Thymus (tissue), 11 donors: ENCODE results near the gene ENTHD1. TPM values are rescaled to one million over a fixed set of nuclear protein-coding genes. Genes with fewer than 3 reads are reported as not detected.
"Not testable (repeated sequence)": the region's sequence is repeated elsewhere in the genome, so short reads cannot be mapped to it uniquely, and the experiment has no call there.

ENCODE experiments used
- DNase-seq, 9 donors: peaks; one replicate each; pipeline ENCODE4 v3.0.0-alpha.2; 2013; ENCODE audit warnings: low spot score in 9 of 9, low read depth in 6 of 9, missing footprints in 1 of 9
- H3K27ac ChIP-seq, 2 donors: one replicate each; pipeline ENCODE4 v1.5.1; 2013; ENCODE audit warnings: control low read depth in 1 of 2, low read depth in 1 of 2, low read length in 1 of 2, mild to moderate bottlenecking in 1 of 2, moderate library complexity in 1 of 2
- H3K27me3 ChIP-seq, 2 donors: one replicate each; pipeline ENCODE4 v1.5.1; 2013; ENCODE audit warnings: low read length in 1 of 2; ENCODE audit not compliant: control insufficient read depth in 2 of 2, insufficient read depth in 1 of 2
- H3K36me3 ChIP-seq, 2 donors: one replicate each; pipeline ENCODE4 v1.5.1; 2013; ENCODE audit warnings: low read length in 1 of 2, mild to moderate bottlenecking in 1 of 2, moderate library complexity in 1 of 2; ENCODE audit not compliant: control insufficient read depth in 2 of 2, insufficient read depth in 2 of 2
- H3K4me1 ChIP-seq, 2 donors: one replicate each; pipeline ENCODE4 v1.5.1; 2013; ENCODE audit warnings: low read length in 2 of 2; ENCODE audit not compliant: control insufficient read depth in 2 of 2, insufficient read depth in 2 of 2
- H3K4me3 ChIP-seq, 2 donors: one replicate each; pipeline ENCODE4 v1.5.1; 2013; ENCODE audit warnings: low read length in 2 of 2, control low read depth in 1 of 2, mild to moderate bottlenecking in 1 of 2
- H3K9me3 ChIP-seq, 2 donors: one replicate each; pipeline ENCODE4 v1.5.1; 2013; ENCODE audit warnings: low read length in 1 of 2, mild to moderate bottlenecking in 1 of 2; ENCODE audit not compliant: control insufficient read depth in 2 of 2, insufficient read depth in 1 of 2
- WGBS: extraction: QIAGEN DNeasy Blood & Tissue Kit; methylation state at CpG from one replicate; pipeline ENCODE4 v1.1.7; 2013; 5-methylcytosine and 5-hydroxymethylcytosine counted together
- polyA plus RNA-seq: library from polyadenylated mRNA; stranded (reverse); fragments of 200-250 nt; gene quantifications from one replicate; pipeline ENCODE4 v1.2.3, GENCODE V29; 2013
- total RNA-seq: library from RNA; stranded (reverse); fragments of 120-200 nt; gene quantifications from one replicate; pipeline ENCODE4 v1.2.4, GENCODE V29; 2013
- donor health status: healthy.

The ENTHD1 gene
- total and polyA plus RNA-seq, 2 donors = 0.85 to 1.2 TPM

GRCh38 chr22:39898997-39899396, 5.4 kb upstream of the ENTHD1 start:
- peaks cover 0 to under 1% of the 10 kb centered on the region in 2 donors for H3K36me3 ChIP-seq
- H3K27me3 ChIP-seq = no peaks in the 10 kb centered on the region
- no peaks in the 10 kb centered on the region for H3K9me3 ChIP-seq
- 64% methylated on average over 2 of the region's 2 CpGs for WGBS
- peaks cover 24 to 46% of the 10 kb centered on the region in 2 donors for H3K4me1 ChIP-seq
- H3K4me3 ChIP-seq = no peak overlapping the region
- DNase-seq = no peak
- peak overlapping the region; percentile 48 to 79 for H3K27ac ChIP-seq

DNA sequence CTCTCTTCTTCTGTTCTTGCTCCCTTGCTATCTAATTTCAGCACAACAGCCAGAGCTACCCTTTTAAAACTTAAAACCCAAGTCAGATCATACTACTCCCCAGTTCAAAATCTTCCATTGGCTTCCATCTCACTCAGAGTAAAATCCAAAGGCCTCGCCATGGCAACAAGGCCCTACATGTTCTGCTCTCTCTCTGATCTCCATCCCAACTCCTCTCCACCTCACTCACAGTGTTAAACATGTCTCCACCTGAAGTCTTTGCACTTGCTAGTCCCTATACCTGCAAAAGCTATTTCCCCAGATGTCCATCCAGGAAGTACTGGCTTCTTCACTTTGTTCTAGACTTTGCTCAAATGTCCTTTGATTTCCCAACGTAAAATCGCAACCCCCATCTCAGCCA, 4.3 kb upstream of the ENTHD1 start:
- Histone ChIP-seq H3K9me3 (no peaks in the 10 kb centered on the region), H3K4me1 (peaks cover 24 to 38% of the 10 kb centered on the region in 2 donors), H3K4me3 (no peak overlapping the region), H3K27ac (peak overlapping the region in 1 of 2 donors; percentile 52), H3K27me3 (no peaks in the 10 kb centered on the region), H3K36me3 (no peaks in the 10 kb centered on the region)
- WGBS = 73% methylated on average over 3 of the region's 3 CpGs
- DNase-seq = no peak

GRCh38 chr22:39896313-39896996, 2.9 kb upstream of the ENTHD1 start:
- DNase-seq = peak in 1 of 9 donors; percentile 72
- Histone ChIP-seq H3K36me3 (no peaks in the 10 kb centered on the region), H3K27me3 (no peaks in the 10 kb centered on the region), H3K4me1 (peaks cover 24 to 38% of the 10 kb centered on the region in 2 donors), H3K4me3 (no peak overlapping the region), H3K9me3 (no peaks in the 10 kb centered on the region), H3K27ac (peak overlapping the region in 1 of 2 donors; percentile 34)
- 82% methylated on average over 6 of the region's 6 CpGs for WGBS

DNA sequence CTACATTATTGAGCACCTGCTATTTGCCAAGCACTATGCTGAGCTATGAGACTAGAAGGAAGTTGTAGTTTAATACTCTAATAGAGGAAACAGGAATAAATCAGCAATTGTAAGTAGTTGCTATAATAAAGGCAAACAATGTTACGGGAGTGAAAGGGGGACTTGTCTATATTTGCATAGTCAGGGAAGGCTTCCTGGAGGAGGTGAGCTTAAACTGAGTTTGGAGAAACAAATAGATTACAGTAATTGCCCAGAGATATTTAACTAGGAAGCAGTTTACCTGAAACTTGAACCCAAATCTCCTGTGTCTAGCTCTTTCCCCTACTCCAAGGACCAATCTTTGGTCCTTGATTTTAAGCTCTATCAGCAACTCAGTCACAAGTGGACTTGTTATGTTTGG, 2.1 kb upstream of the ENTHD1 start:
- H3K27me3 ChIP-seq = no peaks in the 10 kb centered on the region
- no peaks in the 10 kb centered on the region for H3K36me3 ChIP-seq
- H3K4me3 ChIP-seq = no peak overlapping the region
- 96% methylated on average over 1 of the region's 1 CpG for WGBS
- no peak for DNase-seq
- H3K4me1 ChIP-seq = peaks cover 24 to 38% of the 10 kb centered on the region in 2 donors
- no peak overlapping the region for H3K27ac ChIP-seq
- no peaks in the 10 kb centered on the region for H3K9me3 ChIP-seq

GRCh38 chr22:39894554-39895092, 1.1 kb upstream of the ENTHD1 start:
- 92% methylated on average over 7 of the region's 7 CpGs for WGBS
- Histone ChIP-seq H3K27ac (no peak overlapping the region), H3K4me3 (no peak overlapping the region), H3K36me3 (no peaks in the 10 kb centered on the region), H3K4me1 (peaks cover 24 to 29% of the 10 kb centered on the region in 2 donors), H3K27me3 (no peaks in the 10 kb centered on the region), H3K9me3 (no peaks in the 10 kb centered on the region)
- no peak for DNase-seq

- not testable (repeated sequence) for H3K4me3 ChIP-seq, H3K9me3 ChIP-seq, H3K36me3 ChIP-seq, H3K4me1 ChIP-seq, DNase-seq, H3K27ac ChIP-seq, H3K27me3 ChIP-seq
- 82% methylated on average over 3 of the region's 3 CpGs for WGBS
These were observed 3.6 kb downstream of the ENTHD1 start for GRCh38 chr22:39889924-39890323.

DNA sequence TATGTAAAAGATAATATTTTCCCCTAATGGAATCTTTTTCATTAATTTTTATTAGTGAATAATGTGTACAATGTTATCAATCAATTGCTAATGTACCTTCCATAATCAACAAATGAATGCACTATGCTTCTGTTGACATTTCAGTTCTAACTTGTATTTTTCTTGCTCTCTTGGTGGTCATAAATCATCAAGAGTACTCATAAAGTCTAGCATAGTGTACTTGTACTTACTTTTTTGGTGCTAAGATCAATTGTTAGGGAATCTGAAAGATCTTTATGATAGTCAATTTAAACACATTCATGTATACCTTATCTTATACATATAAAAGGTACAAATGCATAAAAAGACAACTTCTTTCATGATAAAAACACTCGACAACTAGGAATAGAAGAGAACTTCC, 10.5 kb downstream of the ENTHD1 start:
- no peak for DNase-seq
- H3K36me3 ChIP-seq = no peaks in the 10 kb centered on the region
- H3K4me1 ChIP-seq = no peaks in the 10 kb centered on the region
- 91% methylated on average over 1 of the region's 1 CpG for WGBS
- H3K4me3 ChIP-seq = no peak overlapping the region
- no peak overlapping the region for H3K27ac ChIP-seq
- no peaks in the 10 kb centered on the region for H3K27me3 ChIP-seq
- H3K9me3 ChIP-seq = no peaks in the 10 kb centered on the region

- DNase-seq = no peak
- no peaks in the 10 kb centered on the region for H3K27me3 ChIP-seq
- no peaks in the 10 kb centered on the region for H3K4me1 ChIP-seq
- H3K36me3 ChIP-seq = no peaks in the 10 kb centered on the region
- no peak overlapping the region for H3K27ac ChIP-seq
- no peaks in the 10 kb centered on the region for H3K9me3 ChIP-seq
- H3K4me3 ChIP-seq = no peak overlapping the region
These were observed 12.8 kb downstream of the ENTHD1 start for GRCh38 chr22:39880722-39881121.

DNA sequence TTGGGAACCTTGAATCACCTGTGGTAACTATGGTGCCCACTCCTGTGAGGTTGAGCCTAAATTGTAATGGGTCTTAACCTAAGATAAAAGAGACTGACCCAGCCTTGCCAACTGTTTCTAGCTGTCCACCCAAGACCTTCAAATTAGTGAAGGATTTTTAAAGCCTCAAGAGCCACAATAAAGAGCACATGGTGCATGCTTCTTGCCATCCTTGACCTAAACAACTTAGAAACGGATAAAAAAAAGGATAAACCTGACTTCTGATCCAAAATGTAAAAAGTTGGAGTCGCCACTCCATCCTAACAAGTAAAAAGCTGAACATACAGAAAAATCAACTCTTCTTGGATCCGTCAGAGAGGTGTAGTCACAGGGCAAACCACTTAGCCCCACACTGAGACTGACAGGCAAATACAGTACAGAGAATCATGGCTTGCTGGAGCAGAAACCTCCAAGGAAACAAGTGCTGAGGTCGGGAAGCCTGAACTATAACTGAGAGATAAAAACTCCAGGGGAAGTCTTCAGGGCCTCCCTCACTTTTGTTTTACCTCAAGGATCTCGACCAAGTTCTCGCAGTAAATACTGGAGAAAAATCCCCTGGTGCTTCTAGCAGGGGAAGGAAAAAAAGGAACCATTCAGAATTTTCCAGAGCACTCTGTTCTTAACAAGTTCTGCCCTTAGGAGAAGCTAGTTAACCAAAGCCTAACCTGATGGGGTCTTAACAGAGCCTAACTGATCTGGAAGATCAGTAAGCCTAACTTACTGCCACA, 16.3 kb downstream of the ENTHD1 start:
- Histone ChIP-seq H3K36me3 (no peaks in the 10 kb centered on the region), H3K27me3 (no peaks in the 10 kb centered on the region), H3K27ac (no peak overlapping the region), H3K4me1 (no peaks in the 10 kb centered on the region), H3K4me3 (no peak overlapping the region), H3K9me3 (no peaks in the 10 kb centered on the region)
- no peak for DNase-seq
- 86% methylated on average over 6 of the region's 6 CpGs for WGBS
